ENCODE measurements around the gene NAA60. TPM values are rescaled to one million over a fixed set of nuclear protein-coding genes. Genes with fewer than 3 reads are reported as not detected.

NAA60 gene
- total RNA-seq, 1 experiment from 2014 or later, result 57.5 TPM

GRCh38 chr16:3465301-3465700 is 21.8 kb downstream of the NAA60 start:
- ChIA-PET CTCF (interaction anchor here (0.5 kb wide), 1 partner anchor 40 kb away, joined by 3 read pairs; no protein-coding TSS in a partner anchor), POLR2A (ENCODE audit: unreplicated experiment) (no interaction called here)
- no peak overlapping the region for H3K27ac ChIP-seq
- TF ChIP-seq EZH2 (IDR thresholded peaks at IDR 0.05; ENCODE audit: low read depth), result no peak
- TF ChIP-seq CTCF (conservative IDR thresholded peaks at IDR 0.05), result no peak
- no peaks in the 10 kb centered on the region; the same call in 1 of the 2 replicates for H3K36me3 ChIP-seq (ENCODE audit: low read depth)
- H3K4me1 ChIP-seq (replicated peaks; ENCODE audit: insufficient read depth), result 0 out of 2 replicates have a peak, but pooled peaks cover 1% of the 10 kb centered on the region
- H3K4me3 ChIP-seq, result no peak overlapping the region
- H3K9me2 ChIP-seq (ENCODE audit: insufficient read depth), result no peaks in the 10 kb centered on the region
- no peaks in the 10 kb centered on the region for H3K9me3 ChIP-seq (ENCODE audit: insufficient read depth, low read depth)
- no peak overlapping the region for H3K4me2 ChIP-seq
- peaks cover 96% of the 10 kb centered on the region for H3K79me2 ChIP-seq (ENCODE audit: low read depth)
- H2AFZ ChIP-seq, result no peak overlapping the region
- no peaks in the 10 kb centered on the region for H3K27me3 ChIP-seq (ENCODE audit: insufficient read depth, low read depth)
- DNase-seq, result no peak
- no TSS peak for BruUV-seq (replicated peaks)
- intact Hi-C loops (cut with micrococcal nuclease; ENCODE audit: unreplicated experiment), result no loop called here
- peaks cover 73% of the 10 kb centered on the region for H4K20me1 ChIP-seq (ENCODE audit: insufficient read depth)
- H3F3A ChIP-seq (ENCODE audit: insufficient read depth, low read depth), result no peaks in the 10 kb centered on the region

GRCh38 chr16:3465911-3466584 is 22.6 kb downstream of the NAA60 start:
- ChIA-PET POLR2A (ENCODE audit: unreplicated experiment) (no interaction called here), CTCF (interaction anchor here (0.5 kb wide), 1 partner anchor 39 kb away, joined by 3 read pairs; no protein-coding TSS in a partner anchor)
- no peak for TF ChIP-seq EZH2 (IDR thresholded peaks at IDR 0.05; ENCODE audit: low read depth)
- TF ChIP-seq CTCF (conservative IDR thresholded peaks at IDR 0.05), result no peak
- intact Hi-C loops (cut with micrococcal nuclease; ENCODE audit: unreplicated experiment), result no loop called here
- no peak for DNase-seq
- Histone ChIP-seq H4K20me1 (ENCODE audit: insufficient read depth) (peaks cover 73% of the 10 kb centered on the region), H3K9me3 (ENCODE audit: insufficient read depth, low read depth) (no peaks in the 10 kb centered on the region), H3K4me1 (replicated peaks; ENCODE audit: insufficient read depth) (no peaks in the 10 kb centered on the region), H3K9me2 (ENCODE audit: insufficient read depth) (no peaks in the 10 kb centered on the region), H3K4me3 (no peak overlapping the region), H3K27ac (no peak overlapping the region), H2AFZ (no peak overlapping the region), H3K36me3 (ENCODE audit: low read depth) (no peaks in the 10 kb centered on the region; the same call in 1 of the 2 replicates), H3K27me3 (ENCODE audit: insufficient read depth, low read depth) (no peaks in the 10 kb centered on the region), H3F3A (ENCODE audit: insufficient read depth, low read depth) (no peaks in the 10 kb centered on the region), H3K4me2 (no peak overlapping the region), H3K79me2 (ENCODE audit: low read depth) (peaks cover 96% of the 10 kb centered on the region)
- no TSS peak for BruUV-seq (replicated peaks)

GRCh38 chr16:3467182-3467581 is 23.7 kb downstream of the NAA60 start:
- TF ChIP-seq CTCF (conservative IDR thresholded peaks at IDR 0.05) (no peak), EZH2 (IDR thresholded peaks at IDR 0.05; ENCODE audit: low read depth) (no peak)
- Histone ChIP-seq H3K4me2 (no peak overlapping the region), H3K9me2 (ENCODE audit: insufficient read depth) (no peaks in the 10 kb centered on the region), H3K79me2 (ENCODE audit: low read depth) (peaks cover 97% of the 10 kb centered on the region), H3K4me1 (replicated peaks; ENCODE audit: insufficient read depth) (no peaks in the 10 kb centered on the region), H3F3A (ENCODE audit: insufficient read depth, low read depth) (no peaks in the 10 kb centered on the region), H3K36me3 (ENCODE audit: low read depth) (no peaks in the 10 kb centered on the region; the same call in 1 of the 2 replicates), H2AFZ (no peak overlapping the region), H3K27me3 (ENCODE audit: insufficient read depth, low read depth) (no peaks in the 10 kb centered on the region), H3K9me3 (ENCODE audit: insufficient read depth, low read depth) (no peaks in the 10 kb centered on the region), H4K20me1 (ENCODE audit: insufficient read depth) (peaks cover 73% of the 10 kb centered on the region), H3K27ac (no peak overlapping the region), H3K4me3 (no peak overlapping the region)
- CTCF ChIA-PET, result no interaction called here
- intact Hi-C loops (cut with micrococcal nuclease; ENCODE audit: unreplicated experiment), result no loop called here
- POLR2A ChIA-PET (ENCODE audit: unreplicated experiment), result no interaction called here
- BruUV-seq (replicated peaks), result no TSS peak
- no peak for DNase-seq

All from PC-9 (cell line).